H7 (cell line): ENCODE results near the gene TMEM140. TPM values are rescaled to one million over a fixed set of nuclear protein-coding genes. Genes with fewer than 3 reads are reported as not detected.

Experiments
- DNase-seq: peaks from one replicate; pipeline ENCODE4 v3.0.0; 2012
- H3K27me3 ChIP-seq: 2 replicates; pipeline ENCODE4 v1.6.0; 2011; ENCODE audit warnings: mild to moderate bottlenecking, low read length; ENCODE audit not compliant: control insufficient read depth, insufficient read depth
- H3K36me3 ChIP-seq: replicated peaks from 2 replicates; pipeline ENCODE4 v1.5.1; 2011; ENCODE audit warnings: low read length; ENCODE audit not compliant: control insufficient read depth, insufficient read depth
- H3K4me3 ChIP-seq: 2 replicates; pipeline ENCODE4 v1.5.1; 2011; ENCODE audit warnings: low read depth, mild to moderate bottlenecking, control low read depth, low read length, moderate library complexity; ENCODE audit not compliant: insufficient read depth
- total RNA-seq: library from RNA; depleted of rRNA; stranded (reverse); fragments of >200 nt; shearing (Covaris generic); gene quantifications from 2 replicates; pipeline ENCODE4 v1.2.3, GENCODE V29; 2014

The TMEM140 gene
- total RNA-seq, 1 experiment from 2014 or later = not detected

GRCh38 chr7:135150072-135150782 lies 2.4 kb downstream of the TMEM140 start:
- DNase-seq = no peak
- H3K4me3 ChIP-seq = no peak overlapping the region
- no peaks in the 10 kb centered on the region for H3K27me3 ChIP-seq
- H3K36me3 ChIP-seq = no peaks in the 10 kb centered on the region

- H3K4me3 ChIP-seq = no peak overlapping the region
- no peak for DNase-seq
- H3K27me3 ChIP-seq = no peaks in the 10 kb centered on the region
- no peaks in the 10 kb centered on the region for H3K36me3 ChIP-seq
Measured at GRCh38 chr7:135151132-135151531, 3.3 kb downstream of the TMEM140 start.

GRCh38 chr7:135151533-135151932 lies 3.7 kb downstream of the TMEM140 start:
- Histone ChIP-seq H3K4me3 (no peak overlapping the region), H3K36me3 (no peaks in the 10 kb centered on the region), H3K27me3 (no peaks in the 10 kb centered on the region)
- no peak for DNase-seq

DNA sequence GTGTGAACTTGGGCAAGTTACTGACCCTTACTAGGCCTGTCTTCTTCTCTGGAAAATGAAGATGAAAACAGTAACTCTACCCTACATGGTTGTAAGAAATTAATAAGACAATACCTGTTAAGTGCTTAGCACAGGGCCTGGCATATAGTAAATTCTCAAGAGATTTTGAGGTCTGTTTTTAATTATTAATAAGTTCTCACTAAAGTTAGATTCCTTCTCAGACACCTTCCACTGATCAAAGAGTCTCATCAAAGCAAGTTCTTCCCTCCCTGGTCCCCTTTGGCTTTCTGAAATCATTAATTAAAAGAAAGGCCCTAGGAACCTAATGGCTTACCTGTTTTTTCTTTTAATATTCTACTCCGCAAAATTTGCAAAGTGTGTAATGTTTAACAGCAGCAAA lies 4.6 kb downstream of the TMEM140 start:
- no peak for DNase-seq
- Histone ChIP-seq H3K27me3 (no peaks in the 10 kb centered on the region), H3K36me3 (no peaks in the 10 kb centered on the region; the same call in 1 of the 2 replicates), H3K4me3 (no peak overlapping the region)

DNA sequence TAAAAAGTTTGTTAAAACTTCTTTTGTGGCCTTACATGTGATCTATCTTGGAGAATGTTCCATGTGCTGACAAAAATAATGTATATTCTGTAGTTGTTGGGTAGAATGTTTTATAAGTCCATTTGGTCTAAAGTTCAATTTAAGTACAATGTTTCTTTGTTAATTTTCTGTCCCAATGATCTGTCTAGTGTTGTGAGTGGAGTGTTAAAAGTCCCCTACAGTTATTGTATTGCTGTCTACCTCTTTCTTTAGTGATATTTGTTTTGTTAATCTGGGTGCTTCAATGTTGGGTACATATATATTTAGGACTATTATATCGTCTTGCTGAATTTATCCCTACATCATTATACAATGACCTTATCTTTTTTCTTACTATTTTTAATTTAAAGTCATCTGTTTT lies 6.9 kb downstream of the TMEM140 start:
- H3K27me3 ChIP-seq = no peaks in the 10 kb centered on the region
- no peak for DNase-seq
- H3K4me3 ChIP-seq = no peak overlapping the region
- H3K36me3 ChIP-seq = no peaks in the 10 kb centered on the region; the same call in 1 of the 2 replicates

- DNase-seq = no peak
- Histone ChIP-seq H3K36me3 (no peaks in the 10 kb centered on the region; the same call in 1 of the 2 replicates), H3K4me3 (no peak overlapping the region), H3K27me3 (no peaks in the 10 kb centered on the region)
Measured at GRCh38 chr7:135156290-135156689, 8.4 kb downstream of the TMEM140 start.

DNA sequence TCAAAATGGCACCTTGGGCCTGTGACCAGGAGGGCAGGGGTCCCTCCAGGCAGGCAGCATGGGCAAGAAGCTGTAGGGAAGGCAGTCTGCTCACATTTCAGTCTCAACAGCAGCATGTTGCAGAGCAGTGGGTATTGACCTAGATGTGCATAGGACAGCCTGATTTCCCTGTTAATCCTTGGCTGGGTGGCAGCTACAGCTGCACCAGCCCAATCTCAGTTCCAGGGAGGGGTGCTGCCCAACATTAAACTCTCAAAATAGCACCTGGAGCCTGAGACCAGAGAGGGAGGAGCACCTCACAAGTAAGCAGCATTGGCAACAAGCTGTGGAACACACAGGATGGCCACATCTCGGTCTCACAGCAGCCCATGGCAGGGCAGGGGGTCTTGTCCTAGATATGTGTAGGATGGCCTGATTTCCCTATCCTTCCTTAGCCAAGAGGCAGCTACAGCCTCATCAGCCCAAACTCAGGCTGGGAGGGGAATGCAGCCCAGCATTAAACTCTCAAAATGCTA lies 10.3 kb downstream of the TMEM140 start:
- no peak for DNase-seq
- Histone ChIP-seq H3K27me3 (no peaks in the 10 kb centered on the region), H3K36me3 (no peaks in the 10 kb centered on the region; the same call in 1 of the 2 replicates), H3K4me3 (no peak overlapping the region)

- peak; percentile 4 for DNase-seq
- Histone ChIP-seq H3K27me3 (no peaks in the 10 kb centered on the region), H3K4me3 (no peak overlapping the region), H3K36me3 (no peaks in the 10 kb centered on the region; the same call in none of the 2 replicates)
Measured at GRCh38 chr7:135158874-135159273, 11.0 kb downstream of the TMEM140 start.

DNA sequence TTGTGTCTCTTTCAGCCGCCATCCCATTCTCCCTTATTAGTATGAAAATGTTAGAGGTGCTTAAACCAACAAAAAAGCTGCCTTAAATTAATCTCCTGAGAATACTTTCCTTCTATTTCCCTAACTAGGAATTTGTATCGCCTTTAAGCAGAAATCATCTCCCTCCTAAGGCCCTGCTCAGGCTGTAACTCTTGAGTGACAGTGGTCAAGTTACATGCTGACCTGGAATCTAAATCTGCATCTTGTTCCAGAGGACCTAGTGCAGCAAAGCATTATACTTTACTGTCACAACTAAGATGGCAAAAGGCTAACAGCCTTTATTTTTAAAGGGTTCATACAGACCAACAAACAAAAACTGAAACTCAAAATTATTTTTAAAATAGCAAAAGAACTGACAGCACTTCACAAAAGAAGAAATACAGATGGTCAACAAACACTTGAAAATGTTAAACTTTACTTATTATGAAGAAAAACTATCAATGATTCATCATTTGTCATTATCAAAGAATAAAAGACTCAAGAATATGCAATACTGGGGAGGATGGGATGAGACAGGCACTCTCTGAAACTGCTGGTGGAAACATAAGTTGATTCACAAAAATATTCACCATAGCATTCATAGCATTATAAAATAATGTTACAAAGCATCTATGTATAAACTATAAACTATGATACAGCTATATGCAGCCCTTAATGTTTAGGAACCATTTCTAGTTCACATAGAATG lies 11.7 kb downstream of the TMEM140 start:
- no peaks in the 10 kb centered on the region for H3K27me3 ChIP-seq
- no peaks in the 10 kb centered on the region; the same call in none of the 2 replicates for H3K36me3 ChIP-seq
- H3K4me3 ChIP-seq = no peak overlapping the region
- DNase-seq = peak; percentile 4

DNA sequence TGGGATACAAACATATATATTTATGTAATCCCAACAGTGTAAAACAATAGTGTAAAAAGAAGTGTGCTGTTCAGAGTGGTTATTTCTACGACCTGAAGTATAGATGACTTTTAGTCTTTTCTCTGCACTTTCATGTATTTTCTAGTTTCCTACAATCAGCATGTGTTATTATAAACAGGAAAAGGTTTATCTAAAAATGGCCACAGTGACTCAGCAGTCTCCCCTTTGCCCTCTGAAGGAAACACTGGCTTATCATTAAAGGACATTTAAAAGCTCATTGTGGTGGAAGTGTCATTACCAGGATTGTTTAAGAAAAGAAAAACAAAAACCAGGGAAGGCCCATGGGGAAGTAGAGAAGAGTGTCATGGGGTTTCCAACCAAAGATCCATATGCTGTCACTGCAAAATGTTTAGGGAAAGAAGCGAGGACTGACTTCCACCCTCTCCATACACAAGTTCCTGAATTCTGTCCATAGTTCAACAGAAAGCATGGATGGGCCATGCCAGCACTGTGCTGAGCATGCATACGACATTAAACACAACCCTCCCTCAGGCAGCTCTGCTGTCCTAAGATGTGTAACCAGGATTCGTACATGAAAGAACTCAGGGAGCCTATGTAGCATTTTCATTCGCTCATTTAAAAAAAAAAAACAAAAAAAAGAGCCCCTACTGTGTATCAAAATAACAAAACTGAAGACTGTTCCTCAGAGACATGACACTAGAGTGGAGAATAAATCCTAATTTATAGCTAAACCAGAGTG lies 12.4 kb downstream of the TMEM140 start:
- H3K36me3 ChIP-seq = peaks cover 3% of the 10 kb centered on the region
- H3K27me3 ChIP-seq = no peaks in the 10 kb centered on the region
- peak; percentile 2 for DNase-seq
- H3K4me3 ChIP-seq = no peak overlapping the region

DNA sequence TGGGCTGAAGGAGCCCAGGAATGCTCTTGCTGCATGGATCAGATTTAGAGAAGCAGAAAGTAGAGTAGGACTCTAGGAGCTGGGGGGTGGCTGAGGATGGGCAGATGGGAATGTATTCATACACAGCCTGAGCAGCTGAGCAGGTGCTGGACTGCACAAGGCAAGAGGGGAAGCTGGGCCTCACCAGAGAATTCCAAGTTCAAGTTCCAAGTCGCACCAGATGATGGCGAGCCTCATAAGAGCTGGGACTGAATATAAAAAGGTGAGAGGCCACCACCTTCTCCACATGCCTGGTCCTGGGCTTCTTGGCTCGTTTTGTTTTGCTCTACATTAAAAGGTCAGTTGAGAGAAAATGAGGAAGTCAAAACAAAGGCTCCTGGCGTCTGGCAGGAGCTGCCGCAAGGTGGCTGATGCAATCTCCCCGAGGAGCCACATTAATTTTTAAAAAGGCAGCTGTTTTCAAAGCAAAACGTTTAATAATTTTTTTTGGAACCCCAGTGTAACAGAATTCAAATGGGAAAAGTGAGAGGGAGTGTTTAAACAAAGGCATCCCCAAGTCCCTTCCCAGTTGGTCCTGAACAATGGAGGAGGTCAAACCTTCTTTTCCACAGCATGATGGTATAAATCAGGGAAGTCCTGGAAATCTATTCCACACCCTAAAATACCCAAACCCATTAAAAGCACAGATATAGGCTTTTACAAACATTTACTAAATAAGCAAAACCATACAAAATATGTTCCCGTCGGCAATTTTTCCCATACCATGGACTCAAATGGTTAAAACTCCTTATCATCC lies 13.2 kb downstream of the TMEM140 start:
- peaks cover 10% of the 10 kb centered on the region for H3K36me3 ChIP-seq
- H3K4me3 ChIP-seq = no peak overlapping the region
- peak; percentile 10 for DNase-seq
- no peaks in the 10 kb centered on the region for H3K27me3 ChIP-seq

- no peak overlapping the region for H3K4me3 ChIP-seq
- no peaks in the 10 kb centered on the region for H3K27me3 ChIP-seq
- H3K36me3 ChIP-seq = peaks cover 16% of the 10 kb centered on the region
- DNase-seq = peak; percentile 4
Measured at GRCh38 chr7:135161669-135162068, 13.8 kb downstream of the TMEM140 start.

DNA sequence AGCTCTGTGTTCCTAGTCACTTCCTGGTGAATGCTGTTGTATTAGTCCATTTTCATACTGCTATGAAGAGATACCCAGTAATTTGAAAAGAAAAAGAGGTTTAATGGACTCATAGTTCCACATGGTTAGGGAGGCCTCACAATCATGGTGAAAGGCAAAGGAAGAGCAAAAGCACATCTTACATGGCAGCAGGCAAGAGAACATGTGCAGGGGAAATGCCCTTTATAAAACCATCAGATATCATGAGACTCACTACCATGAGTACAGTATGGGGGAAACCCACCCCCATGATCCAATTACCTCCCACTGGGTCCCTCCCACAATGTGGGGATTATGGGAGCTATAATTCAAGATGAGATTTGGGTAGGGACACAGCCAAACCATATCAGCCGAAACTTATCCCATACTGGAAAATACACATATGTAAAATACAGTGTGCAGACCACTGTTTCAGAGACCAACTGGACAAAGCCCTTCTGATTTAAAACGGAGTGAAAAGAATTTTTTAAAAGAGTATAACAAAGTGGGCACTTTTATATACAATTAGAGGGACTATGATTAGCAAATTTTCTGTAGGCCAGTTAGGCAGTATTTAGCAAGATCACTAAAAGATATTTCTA lies 14.6 kb downstream of the TMEM140 start:
- no peak for DNase-seq
- peaks cover 24% of the 10 kb centered on the region for H3K36me3 ChIP-seq
- no peaks in the 10 kb centered on the region for H3K27me3 ChIP-seq

More for the DNA sequence above, 14.6 kb downstream of the TMEM140 start:
- no peak overlapping the region for H3K4me3 ChIP-seq
